Superior temporal gyrus (tissue), 1 donor: ENCODE results near the gene SLU7.

Source experiments
- DNase-seq: peaks from one replicate; pipeline ENCODE4 v3.0.0-alpha.2; 2016; ENCODE audit errors: extremely low spot score

SLU7 gene

GRCh38 chr5:160418561-160419457, at the start of gene SLU7:
SLU7 (minus strand) TSS chr5:160419081; CDS start chr5:160415294, 3,787 bp downstream.
- peak; percentile 92 for DNase-seq

- no peak for DNase-seq
These were observed 49.6 kb upstream of the SLU7 start for GRCh38 chr5:160468363-160468975.

DNA sequence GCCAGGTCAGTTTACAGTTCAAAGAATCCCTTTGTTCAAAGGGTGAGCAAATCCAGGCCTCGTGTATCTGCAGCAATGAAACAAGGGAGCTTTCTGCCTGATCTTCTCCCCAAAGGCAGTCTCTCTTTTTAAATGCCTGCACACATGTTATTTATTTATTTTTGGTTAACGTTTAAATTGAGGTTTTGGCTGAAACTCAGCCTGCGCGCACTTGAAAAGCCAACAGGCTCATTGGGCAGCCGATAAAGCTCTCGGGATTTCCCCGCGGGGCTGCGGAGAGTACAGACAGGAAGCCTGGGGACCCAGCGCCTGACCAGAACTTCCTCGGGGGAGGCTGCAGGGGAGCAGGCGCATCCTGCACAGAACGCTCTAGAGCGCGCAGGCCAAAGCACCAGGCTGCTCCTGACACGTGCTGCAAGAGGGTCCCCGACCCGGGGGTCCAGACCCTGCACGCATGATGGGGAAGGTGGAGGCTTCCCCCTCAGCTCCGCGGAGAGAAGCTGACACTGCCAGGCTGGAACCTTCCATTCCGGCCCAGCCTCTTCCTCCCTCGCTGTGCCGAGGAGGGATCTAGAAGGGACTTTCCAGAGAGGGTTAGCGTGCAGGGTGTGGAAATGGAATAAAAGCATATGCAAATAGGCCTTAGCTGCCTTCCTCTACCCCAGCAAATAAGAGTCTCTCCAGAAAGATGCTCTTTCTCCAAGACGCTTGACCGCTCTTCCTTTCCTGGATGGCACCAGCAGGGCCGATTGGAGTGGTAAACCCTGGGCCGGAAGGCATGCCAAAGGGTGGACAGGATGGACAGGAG, 48.9 kb upstream of the SLU7 start:
- DNase-seq: no peak

DNA sequence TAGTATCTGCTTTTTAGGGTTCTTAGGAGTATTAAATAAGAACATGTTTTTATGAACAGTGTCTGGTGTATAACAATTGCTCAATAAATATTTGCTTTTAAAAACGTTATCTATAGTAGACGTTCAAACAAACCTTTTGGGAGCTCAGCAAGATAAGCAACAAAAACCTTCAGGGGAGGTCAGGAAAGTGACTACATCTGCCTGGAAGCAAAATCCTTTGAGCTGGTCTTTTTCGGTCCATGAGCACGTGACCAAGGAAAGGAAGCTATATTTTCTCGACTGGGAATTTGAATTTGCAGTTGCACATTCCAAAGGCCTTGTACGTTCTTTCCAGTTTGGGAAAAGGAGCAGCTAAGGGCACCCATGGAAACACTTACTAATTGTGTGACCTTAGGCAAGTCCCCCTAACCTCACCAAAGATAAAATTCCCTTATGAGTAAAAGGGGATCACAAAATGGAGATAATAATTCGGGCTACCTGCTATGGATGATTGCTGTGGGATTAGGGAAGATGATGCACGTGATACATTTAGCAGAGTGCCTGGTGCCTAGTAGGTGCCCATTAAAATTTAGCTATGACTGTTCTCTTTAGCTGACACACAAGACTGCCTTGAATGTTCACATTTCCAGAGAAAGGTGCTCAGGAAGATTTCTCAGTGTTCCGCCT, 48.1 kb upstream of the SLU7 start:
- no peak for DNase-seq

DNA sequence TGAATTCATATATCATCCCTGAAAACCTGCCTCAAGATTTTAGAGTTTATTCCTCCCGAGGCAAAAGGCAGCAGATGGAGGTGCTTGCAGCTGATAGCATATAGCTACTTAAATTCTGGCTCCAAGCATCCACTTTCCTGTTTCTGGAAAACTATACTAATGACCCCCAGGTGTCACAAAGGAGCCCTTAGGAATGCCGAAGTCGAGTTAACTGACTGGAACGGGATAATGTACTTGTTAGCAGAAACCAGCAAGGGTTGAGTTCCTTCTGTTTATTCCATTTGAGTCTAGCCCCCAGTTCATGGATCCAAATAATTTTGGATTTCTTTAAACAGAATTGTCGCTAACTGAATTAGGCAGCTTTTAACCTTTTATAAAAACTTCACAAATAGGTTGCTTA, 47.2 kb upstream of the SLU7 start:
- no peak for DNase-seq

- no peak for DNase-seq
These were observed 45.6 kb upstream of the SLU7 start for GRCh38 chr5:160464466-160464797.

- DNase-seq: no peak
These were observed 45.0 kb upstream of the SLU7 start for GRCh38 chr5:160463740-160464465.

- DNase-seq: no peak
These were observed 44.3 kb upstream of the SLU7 start for GRCh38 chr5:160463227-160463626.

DNA sequence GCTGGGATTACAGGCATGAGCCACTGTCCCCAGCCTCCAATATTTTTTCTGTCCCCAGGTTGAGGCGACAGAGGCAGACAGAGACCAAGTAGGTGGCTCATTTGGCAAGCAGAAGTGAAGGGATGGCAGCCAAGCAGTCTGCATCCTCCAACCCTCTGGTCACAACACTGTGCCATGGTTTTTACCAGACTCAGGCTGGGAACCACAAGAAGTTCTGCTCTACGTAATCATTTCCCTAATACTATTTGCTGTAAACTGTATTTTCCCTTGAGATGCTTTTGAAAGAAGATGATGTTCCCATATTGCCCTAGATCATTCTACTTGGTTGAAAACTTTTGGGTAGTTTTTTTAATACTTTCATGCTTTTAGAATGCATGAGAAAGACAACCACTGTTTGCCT, 43.3 kb upstream of the SLU7 start:
- DNase-seq: no peak

DNA sequence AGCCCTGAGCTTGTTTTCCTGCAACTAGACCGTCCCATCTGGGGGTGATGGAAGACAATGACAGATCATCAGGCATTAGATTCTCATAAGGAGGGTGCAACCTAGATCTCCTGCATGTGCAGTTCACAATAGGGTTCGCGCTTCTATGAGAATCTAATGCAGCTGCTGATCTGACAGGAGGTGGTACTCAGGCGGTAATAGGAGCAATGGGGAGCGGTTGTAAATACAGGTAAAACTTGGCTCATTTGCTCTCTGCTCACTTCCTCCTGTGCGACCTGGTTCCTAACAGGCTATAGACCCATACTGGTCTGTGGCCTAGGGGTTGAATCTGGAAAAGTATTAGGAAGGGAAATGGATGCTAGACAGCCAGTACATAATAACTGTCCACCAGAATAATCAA, 42.5 kb upstream of the SLU7 start:
- no peak for DNase-seq

DNA sequence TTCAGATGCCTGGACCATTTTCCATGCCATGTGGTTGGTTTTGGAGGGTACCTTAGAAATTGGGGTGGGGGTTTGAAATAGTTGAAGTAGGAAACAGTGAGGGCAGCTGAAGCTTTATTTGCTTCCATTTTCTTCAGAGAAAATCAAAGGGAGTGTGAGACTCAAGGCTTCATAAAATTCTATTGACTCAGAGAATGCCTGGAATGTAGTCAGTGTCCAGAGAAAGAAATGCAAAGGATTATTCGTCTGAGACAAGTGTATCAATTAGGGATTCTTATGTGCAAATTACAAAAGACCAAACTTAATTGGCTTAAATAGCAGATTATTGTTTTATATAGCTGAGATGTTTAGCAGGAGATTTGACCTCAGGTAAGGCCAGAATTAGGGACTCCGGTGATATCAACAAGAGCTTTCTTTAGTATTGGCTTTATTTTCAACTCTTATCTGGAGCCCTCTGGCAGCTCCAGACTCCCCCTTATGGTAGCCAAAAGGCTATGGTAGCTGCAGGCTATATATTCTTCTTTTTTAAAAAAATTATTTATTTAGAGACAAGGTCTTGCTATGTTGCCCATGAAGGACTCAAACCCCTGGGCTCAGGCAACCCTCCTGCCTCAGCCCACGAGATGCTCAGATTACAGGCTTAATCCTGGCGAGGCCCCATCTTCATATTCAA, 41.6 kb upstream of the SLU7 start:
- DNase-seq: no peak

GRCh38 chr5:160458806-160459800, 40.2 kb upstream of the SLU7 start:
- no peak for DNase-seq

DNA sequence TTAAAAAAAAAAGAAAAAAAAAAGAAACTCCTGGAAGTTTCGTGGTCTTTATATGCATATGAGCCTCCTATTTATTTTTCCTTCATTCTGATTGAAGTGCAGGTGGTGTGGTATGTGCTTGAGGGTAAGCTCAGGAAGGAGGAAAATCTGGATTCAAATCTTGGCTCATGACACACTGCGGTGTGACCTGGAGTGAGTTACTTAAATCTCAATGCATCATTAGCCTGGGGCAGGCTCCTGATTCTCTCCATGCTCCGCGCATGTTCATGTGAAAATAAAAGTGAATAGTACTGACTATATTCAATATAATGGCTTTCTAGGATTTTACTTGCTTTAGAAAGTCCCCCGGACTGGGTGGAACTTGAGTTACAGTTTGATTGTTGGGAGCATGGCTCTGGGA, 38.4 kb upstream of the SLU7 start:
- DNase-seq: no peak

- no peak for DNase-seq
These were observed 37.7 kb upstream of the SLU7 start for GRCh38 chr5:160456480-160457177.

DNA sequence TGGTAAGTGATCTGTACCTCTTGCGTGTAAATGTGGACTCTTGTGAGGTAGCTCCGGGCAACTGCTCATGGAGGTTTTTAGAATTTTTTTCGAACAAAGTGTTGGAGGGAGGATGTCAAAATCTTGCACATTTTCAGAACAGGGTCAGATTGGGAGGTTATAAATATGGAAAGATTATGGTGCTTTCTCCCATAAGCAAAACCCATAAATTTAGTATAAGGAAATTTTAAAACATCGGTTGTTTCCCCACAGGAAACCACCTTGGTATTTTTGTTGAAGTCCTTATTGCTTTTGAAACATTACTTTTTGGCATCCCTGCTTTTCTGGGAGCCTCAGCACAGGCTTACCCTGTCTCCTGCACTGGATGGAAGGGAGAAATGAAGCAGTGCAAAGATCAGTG, 36.7 kb upstream of the SLU7 start:
- DNase-seq: no peak

- no peak for DNase-seq
These were observed 34.9 kb upstream of the SLU7 start for GRCh38 chr5:160453751-160454150.

- DNase-seq: no peak
These were observed 33.9 kb upstream of the SLU7 start for GRCh38 chr5:160452795-160453194.

DNA sequence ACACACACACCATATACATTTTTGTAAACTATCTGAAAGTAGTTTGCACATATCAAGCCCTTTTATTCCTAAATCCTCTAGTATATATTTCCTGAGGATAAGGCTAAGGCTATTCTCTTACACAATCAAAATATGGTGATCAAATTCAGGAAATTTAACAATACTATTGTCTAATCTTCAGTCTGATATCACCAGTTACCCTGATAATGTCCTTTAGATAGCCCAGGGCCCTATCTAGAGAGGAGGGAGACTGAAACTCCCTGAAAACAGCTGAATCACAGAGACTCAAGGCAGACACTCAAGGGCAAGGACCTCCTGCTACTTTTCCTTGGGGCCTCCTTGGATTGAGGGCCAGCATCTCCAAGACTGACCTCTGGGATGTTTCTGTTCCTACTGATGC, 33.2 kb upstream of the SLU7 start:
- DNase-seq: no peak

- no peak for DNase-seq
These were observed 32.4 kb upstream of the SLU7 start for GRCh38 chr5:160451281-160451680.
